HG03460 (cell line): Measurements from ENCODE around the gene NGDN.

Experiments
- ATAC-seq: cut with Tn5 transposase; IDR thresholded peaks from one replicate; pipeline ENCODE4 v1.9.1; 2021; ENCODE audit not compliant: unreplicated experiment

NGDN gene

DNA sequence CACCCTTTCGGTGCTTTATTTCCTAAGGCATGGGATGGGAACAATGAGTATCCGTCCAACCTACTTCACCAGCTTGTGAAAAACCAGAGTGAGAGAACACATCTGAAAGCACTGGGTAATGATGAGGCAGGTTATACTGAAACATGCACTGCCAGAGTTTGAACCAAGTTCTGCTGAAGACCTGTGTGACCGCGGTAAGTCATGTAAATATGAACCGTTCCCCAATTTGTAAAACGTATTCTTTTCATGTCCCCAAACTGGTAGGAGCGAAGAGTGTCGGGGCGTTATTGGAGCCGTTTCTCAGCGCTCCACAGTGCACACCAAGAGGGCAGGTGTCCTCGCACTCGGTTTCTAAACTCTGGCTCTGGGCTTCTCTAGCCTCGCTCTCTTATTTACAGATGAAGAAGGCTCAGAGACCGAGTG is 788 bp upstream of the NGDN start:
- ATAC-seq, result no peak

DNA sequence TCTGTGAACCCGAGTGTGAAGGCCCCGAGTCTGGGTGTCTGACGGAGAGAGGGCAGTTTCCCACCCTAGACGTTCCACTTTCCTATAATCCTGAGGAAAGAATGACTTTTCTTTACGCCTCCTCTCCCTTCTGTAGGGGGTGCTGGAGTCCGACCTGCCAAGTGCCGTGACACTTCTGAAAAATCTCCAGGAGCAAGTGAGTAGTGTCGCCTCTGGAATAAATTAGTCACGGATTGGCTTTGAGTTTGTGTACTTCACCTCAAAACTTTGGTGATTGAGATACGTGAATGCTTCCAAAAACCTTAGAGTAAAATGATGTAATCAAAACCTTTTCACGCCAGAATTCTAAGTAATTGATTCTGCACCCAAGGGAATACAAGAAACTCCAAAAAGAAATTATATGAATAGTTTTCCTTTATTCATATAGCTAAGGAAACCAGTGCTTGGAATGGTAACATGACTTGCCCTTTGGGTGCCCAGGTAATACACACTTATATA is 452 bp downstream of the NGDN start:
- peak; percentile 3 for ATAC-seq

- no peak for ATAC-seq
These were observed 1.4 kb downstream of the NGDN start for GRCh38 chr14:23470947-23471346.

- ATAC-seq, result no peak
These were observed 8.7 kb downstream of the NGDN start for GRCh38 chr14:23478109-23478759.

DNA sequence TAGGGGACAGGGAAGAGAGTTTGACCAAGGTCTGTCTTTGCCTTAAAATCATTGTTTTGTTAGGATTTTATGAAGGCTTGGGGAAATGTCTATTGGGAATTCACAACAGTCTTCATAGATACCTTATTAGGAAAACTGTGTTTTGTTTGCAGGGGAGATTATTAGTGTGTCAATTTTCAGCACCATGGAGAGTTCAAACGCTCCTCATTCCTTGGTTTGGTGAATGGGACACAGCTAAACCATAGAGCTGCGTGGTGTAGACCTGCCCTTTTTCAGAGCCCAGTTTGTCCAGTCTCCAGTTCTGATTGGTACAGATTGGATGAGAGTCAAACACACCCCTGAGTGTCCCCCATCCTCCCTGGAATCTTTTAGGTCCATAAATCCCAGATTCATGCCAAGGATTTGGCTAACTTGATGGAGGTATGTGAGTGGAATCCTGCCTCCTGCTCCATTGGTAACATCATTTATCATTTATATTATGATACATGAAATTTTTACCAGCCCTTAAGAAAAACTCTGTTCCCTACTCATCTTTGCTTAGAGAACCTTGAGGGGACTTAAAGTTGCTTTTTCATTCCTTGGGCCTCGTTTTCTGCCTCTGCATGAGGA is 12.0 kb downstream of the NGDN start:
- no peak for ATAC-seq

- no peak for ATAC-seq
These were observed 12.7 kb downstream of the NGDN start for GRCh38 chr14:23481979-23482822.

DNA sequence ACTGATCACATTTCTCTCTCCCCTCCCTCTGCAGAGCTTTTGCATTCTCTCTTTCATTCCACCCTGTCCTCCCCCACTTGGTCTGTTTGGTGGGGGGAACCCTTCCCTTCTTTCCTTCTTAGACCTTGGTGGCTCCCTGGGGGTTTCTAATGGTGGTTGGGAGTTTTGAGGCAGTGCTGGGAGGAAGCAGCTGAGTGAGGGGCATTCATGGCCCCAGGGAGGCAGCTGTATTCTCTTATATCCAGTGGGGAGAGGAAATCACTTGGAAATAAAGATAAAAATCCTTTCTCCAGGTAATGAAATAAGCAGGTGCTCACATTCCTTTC is 13.3 kb downstream of the NGDN start:
- ATAC-seq, result no peak

- no peak for ATAC-seq
These were observed 13.8 kb downstream of the NGDN start for GRCh38 chr14:23483236-23483854.

GRCh38 chr14:23485326-23485725 is 15.8 kb downstream of the NGDN start:
- no peak for ATAC-seq

GRCh38 chr14:23486036-23486435 is 16.5 kb downstream of the NGDN start:
- no peak for ATAC-seq

DNA sequence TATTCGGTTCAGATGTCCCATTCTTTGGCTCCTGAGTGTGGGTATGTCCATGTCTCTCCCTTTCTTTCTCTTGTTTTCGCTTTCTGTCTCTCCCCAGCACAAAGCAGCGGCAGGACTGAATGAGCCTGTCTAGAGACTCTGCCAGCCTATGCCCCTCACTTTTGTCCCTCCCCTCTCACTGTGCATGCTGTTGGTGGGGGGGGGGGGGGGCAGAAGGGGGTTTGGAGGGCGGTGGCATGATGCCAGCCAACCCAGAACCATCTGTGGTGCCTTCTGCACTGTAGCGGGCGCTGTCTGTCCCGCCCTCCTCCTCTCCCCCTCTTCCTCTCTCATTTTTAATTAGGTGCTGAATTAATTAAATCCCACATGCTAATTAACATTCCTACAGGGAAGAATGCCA is 17.7 kb downstream of the NGDN start:
- no peak for ATAC-seq

GRCh38 chr14:23492618-23493272 is 23.2 kb downstream of the NGDN start:
- ATAC-seq, result no peak

- no peak for ATAC-seq
These were observed 24.7 kb downstream of the NGDN start for GRCh38 chr14:23494223-23494622.

- ATAC-seq, result no peak
These were observed 42.7 kb downstream of the NGDN start for GRCh38 chr14:23512156-23512555.

DNA sequence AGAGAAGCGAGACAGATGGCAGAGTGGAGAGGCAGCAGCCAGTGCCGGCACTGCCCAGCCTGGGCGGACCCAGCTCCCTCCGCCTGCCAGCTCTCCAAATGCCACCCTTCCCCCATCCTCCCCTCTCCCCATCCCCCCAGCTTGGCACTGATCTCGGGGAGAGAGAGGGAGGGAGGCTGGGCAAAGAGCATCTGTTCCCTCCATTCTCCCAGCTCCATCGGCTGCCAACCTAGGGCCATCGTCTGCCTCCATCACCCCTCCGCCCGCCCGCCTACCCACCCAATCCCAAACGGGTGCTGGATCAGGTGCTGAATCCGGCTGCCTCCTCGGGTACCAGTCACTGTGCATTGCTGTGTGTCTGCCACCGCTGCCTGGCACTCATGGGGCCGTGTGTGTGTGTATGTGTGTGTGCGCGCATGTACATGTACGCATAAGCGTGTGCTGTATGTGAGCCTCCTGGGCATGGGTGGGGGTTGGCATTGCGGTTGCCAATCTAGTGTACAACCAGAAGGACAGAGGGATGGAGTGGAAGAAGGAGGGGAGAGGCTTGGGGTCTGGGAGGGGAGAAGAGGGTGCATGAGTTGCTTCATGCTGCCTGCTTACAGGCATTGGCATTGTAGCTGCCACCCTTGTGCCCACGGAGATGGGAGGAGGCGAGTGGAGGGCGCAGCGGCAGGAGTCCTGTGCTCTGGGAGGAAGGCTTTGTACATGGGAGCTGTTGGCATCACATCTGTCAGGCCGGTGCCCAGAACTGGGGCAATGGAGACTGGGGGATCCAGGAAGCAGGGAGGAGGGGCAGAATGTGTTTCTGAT is 43.7 kb downstream of the NGDN start:
- ATAC-seq, result no peak

DNA sequence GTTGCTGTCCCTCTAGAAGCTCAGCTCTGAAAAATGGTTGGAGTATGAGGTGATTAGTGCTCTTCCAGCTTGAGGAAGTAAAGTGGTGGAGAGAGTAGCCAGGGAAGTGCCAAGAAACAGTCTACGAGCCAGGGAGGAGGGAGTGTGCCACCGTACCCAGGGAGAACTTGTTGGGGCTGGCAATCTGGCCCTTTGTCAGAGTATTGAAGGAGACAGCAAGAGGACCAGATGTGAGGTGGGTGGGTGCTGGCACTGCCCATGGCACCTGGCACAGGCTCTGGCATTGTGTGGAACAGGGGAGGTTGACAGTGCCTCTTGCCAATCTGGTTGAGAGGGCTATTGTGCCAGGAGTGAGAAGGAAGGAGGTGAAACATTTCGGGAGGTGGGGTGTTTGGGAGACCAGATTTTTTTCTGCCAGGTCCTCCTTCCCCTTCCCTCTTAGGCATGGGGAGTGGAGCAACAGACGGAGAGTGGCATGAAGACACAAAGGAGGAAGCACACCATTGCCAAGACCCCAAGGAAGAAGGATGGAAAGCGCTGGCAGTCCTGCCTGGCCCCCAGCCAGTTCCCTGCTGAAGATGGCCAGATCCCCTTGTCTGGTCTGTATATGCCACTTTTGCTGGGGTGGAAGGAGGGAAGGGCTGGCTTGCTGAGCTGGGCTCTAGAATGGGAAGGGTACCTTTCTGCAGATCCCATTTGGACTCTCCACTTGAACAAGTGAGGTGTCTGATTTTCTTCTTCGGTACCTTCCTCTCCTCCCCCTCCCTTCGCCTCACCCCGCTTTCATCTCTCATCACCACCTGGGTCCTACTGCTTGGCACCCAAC is 44.5 kb downstream of the NGDN start:
- ATAC-seq, result no peak

DNA sequence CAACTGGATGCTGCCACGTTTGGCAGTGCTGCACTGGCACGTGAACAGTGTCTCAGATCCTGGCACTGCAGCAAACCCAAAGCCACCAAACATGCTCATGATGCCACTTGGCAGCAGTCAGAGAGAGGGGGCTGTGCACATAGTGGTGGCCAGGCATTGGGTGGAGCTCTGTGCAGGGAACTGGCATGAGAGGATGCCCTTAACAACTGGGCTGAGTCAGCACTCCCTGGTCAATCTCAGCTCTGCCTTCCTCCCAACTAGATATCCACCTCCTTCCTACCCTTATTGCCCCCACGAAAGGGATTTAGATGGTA is 45.1 kb downstream of the NGDN start:
- no peak for ATAC-seq

GRCh38 chr14:23517650-23518326 is 48.3 kb downstream of the NGDN start:
- no peak for ATAC-seq

GRCh38 chr14:23518709-23519108 is 49.2 kb downstream of the NGDN start:
- ATAC-seq, result no peak
